GM23338 (cell line): ENCODE results near the gene FARS2. TPM values are rescaled to one million over a fixed set of nuclear protein-coding genes. Genes with fewer than 3 reads are reported as not detected.
"Not testable (repeated sequence)": the region's sequence is repeated elsewhere in the genome, so short reads cannot be mapped to it uniquely, and the experiment has no call there.

Source experiments
- ATAC-seq: fragments of 200-7000 bp; cut with Tn5 transposase; 3 replicates; pipeline ENCODE4 v1.9.1; 2020
- DNase-seq: peaks from one replicate; pipeline ENCODE4 v3.0.0-alpha.2; 2015; ENCODE audit warnings: low spot score
- H2AFZ ChIP-seq: fragments of 200-600 bp; sonication (generic); 2 replicates; pipeline ENCODE4 v1.8.0; 2016; ENCODE audit warnings: antibody characterized with exemption, mild to moderate bottlenecking, moderate library complexity
- H3F3A ChIP-seq: fragments of 200-600 bp; sonication (generic); replicated peaks from 2 replicates; pipeline ENCODE4 v1.8.0; 2017; ENCODE audit warnings: antibody characterized with exemption, mixed run types, low read depth
- H3K27ac ChIP-seq: fragments of 200-600 bp; sonication (generic); 2 replicates; pipeline ENCODE4 v1.6.1; 2016; ENCODE audit warnings: low read depth
- H3K27me3 ChIP-seq: fragments of 200-600 bp; sonication (generic); 2 replicates; pipeline ENCODE4 v1.8.0; 2016; ENCODE audit warnings: mild to moderate bottlenecking, mixed run types, moderate library complexity; ENCODE audit not compliant: insufficient read depth
- H3K36me3 ChIP-seq: fragments of 200-600 bp; sonication (generic); 2 replicates; pipeline ENCODE4 v1.8.0; 2016; ENCODE audit warnings: mild to moderate bottlenecking; ENCODE audit not compliant: insufficient read depth
- H3K4me1 ChIP-seq: fragments of 200-600 bp; sonication (generic); 2 replicates; pipeline ENCODE4 v1.8.0; 2016; ENCODE audit warnings: mild to moderate bottlenecking, moderate library complexity; ENCODE audit not compliant: insufficient read depth
- H3K4me2 ChIP-seq: fragments of 200-600 bp; sonication (generic); 2 replicates; pipeline ENCODE4 v1.7.1; 2017; ENCODE audit warnings: mixed run types
- H3K4me3 ChIP-seq: fragments of 200-600 bp; sonication (generic); 2 replicates; pipeline ENCODE4 v1.6.1; 2016; ENCODE audit warnings: mixed run types
- H3K79me2 ChIP-seq: fragments of 200-600 bp; sonication (generic); replicated peaks from 2 replicates; pipeline ENCODE4 v1.8.0; 2017; ENCODE audit warnings: mild to moderate bottlenecking; ENCODE audit not compliant: insufficient read depth
- H3K9me2 ChIP-seq: fragments of 200-600 bp; sonication (generic); 2 replicates; pipeline ENCODE4 v1.8.0; 2017; ENCODE audit not compliant: insufficient read depth
- H4K20me1 ChIP-seq: fragments of 200-600 bp; sonication (generic); replicated peaks from 2 replicates; pipeline ENCODE4 v1.8.0; 2017; ENCODE audit warnings: mild to moderate bottlenecking; ENCODE audit not compliant: insufficient read depth
- H3K27ac Mint-ChIP-seq: 2 replicates; pipeline ENCODE4 v1.8.0; 2020; ENCODE audit warnings: inconsistent platforms, mild to moderate bottlenecking, moderate library complexity, mixed read lengths
- H3K27me3 Mint-ChIP-seq: 3 replicates; pipeline ENCODE4 v1.8.0; 2022; ENCODE audit warnings: low read depth, mild to moderate bottlenecking, moderate library complexity, mixed read lengths, inconsistent platforms; ENCODE audit not compliant: insufficient read depth, poor library complexity
- H3K36me3 Mint-ChIP-seq: 3 replicates; pipeline ENCODE4 v1.8.0; 2021; ENCODE audit warnings: low read depth, mild to moderate bottlenecking, inconsistent platforms, moderate library complexity, mixed read lengths
- H3K4me1 Mint-ChIP-seq: 3 replicates; pipeline ENCODE4 v1.8.0; 2020; ENCODE audit warnings: mild to moderate bottlenecking, inconsistent platforms, mixed read lengths
- H3K4me3 Mint-ChIP-seq: 3 replicates; pipeline ENCODE4 v1.8.0; 2021; ENCODE audit warnings: moderate library complexity, mild to moderate bottlenecking, inconsistent platforms, mixed read lengths
- H3K9me3 Mint-ChIP-seq: 3 replicates; pipeline ENCODE4 v1.8.0; 2020; ENCODE audit warnings: moderate library complexity, mild to moderate bottlenecking, inconsistent platforms, mixed read lengths
- CTCF ChIP-seq, 2 experiments: fragments of 200-600 bp in 1 of 2; sonication (generic) in 1 of 2; conservative IDR thresholded peaks; 2 replicates each; pipeline versions ENCODE4 v1.5.1 to v1.6.1; 2016 to 2017; ENCODE audit warnings: antibody characterized with exemption in 2 of 2, low read depth in 2 of 2, mild to moderate bottlenecking in 2 of 2, moderate library complexity in 1 of 2
- EZH2phosphoT487 ChIP-seq: fragments of 200-600 bp; sonication (generic); IDR thresholded peaks from one replicate; pipeline ENCODE4 v1.8.1; 2018; ENCODE audit warnings: antibody characterized with exemption; ENCODE audit not compliant: unreplicated experiment
- JUNB ChIP-seq: IDR thresholded peaks from one replicate; pipeline ENCODE4 v1.6.1; 2016; ENCODE audit warnings: antibody characterized with exemption; ENCODE audit not compliant: unreplicated experiment
- NANOG ChIP-seq: IDR thresholded peaks from 2 replicates; pipeline ENCODE4 v1.6.1; 2016; ENCODE audit warnings: antibody characterized with exemption, borderline replicate concordance
- ZNF331 ChIP-seq: fragments of 250-450 bp; sonication (Bioruptor Pico); IDR thresholded peaks from 2 replicates; pipeline ENCODE4 v1.5.0; 2020; ENCODE audit warnings: low read depth, mild to moderate bottlenecking, moderate library complexity
- ZNF462 ChIP-seq: fragments of 250-450 bp; sonication (Bioruptor Pico); IDR thresholded peaks from 2 replicates; pipeline ENCODE4 v1.5.0; 2020; ENCODE audit warnings: mild to moderate bottlenecking, moderate library complexity
- polyA plus RNA-seq: library from polyadenylated mRNA; unstranded; fragments of >200 nt; fragmentation: Nextera tagmentation; extraction: Ambion mirVana; gene quantifications from 2 replicates; pipeline ENCODE4 v1.2.1, GENCODE V29; 2016
- total RNA-seq: library from RNA; depleted of rRNA; stranded (reverse); fragments of >200 nt; shearing (Covaris generic); gene quantifications from 2 replicates; pipeline ENCODE4 v1.2.3, GENCODE V29; 2014
- TF ChIP-seq, protein P1 (sequence below): IDR thresholded peaks from one replicate; pipeline ENCODE4 v1.6.1; 2018; ENCODE audit warnings: antibody characterized with exemption; ENCODE audit not compliant: unreplicated experiment
- TF ChIP-seq, protein P2 (sequence below): IDR thresholded peaks from 2 replicates; pipeline ENCODE4 v1.6.1; 2016; ENCODE audit warnings: antibody characterized with exemption

Gene FARS2
- total and polyA plus RNA-seq, 2 experiments from 2014 or later, result 7.6 to 19.0 TPM

GRCh38 chr6:5656695-5657094 is 395.4 kb downstream of the FARS2 start:
- H3K27me3 Mint-ChIP-seq, H3K4me3 Mint-ChIP-seq, H3F3A ChIP-seq, ATAC-seq, H3K36me3 Mint-ChIP-seq, H3K4me3 ChIP-seq, H3K4me2 ChIP-seq, DNase-seq, H3K79me2 ChIP-seq, H4K20me1 ChIP-seq, H3K27ac ChIP-seq, H2AFZ ChIP-seq, H3K36me3 ChIP-seq, H3K27ac Mint-ChIP-seq, H3K27me3 ChIP-seq, H3K9me3 Mint-ChIP-seq: not testable (repeated sequence)
- peaks cover 17% of the 10 kb centered on the region for H3K4me1 ChIP-seq
- peaks cover 19% of the 10 kb centered on the region for H3K4me1 Mint-ChIP-seq
- peaks cover 14% of the 10 kb centered on the region for H3K9me2 ChIP-seq

- Histone ChIP-seq H3K4me2 (no peak overlapping the region), H3K27me3 (no peaks in the 10 kb centered on the region), H3K27ac (no peak overlapping the region), H4K20me1 (no peaks in the 10 kb centered on the region), H3K9me2 (peaks cover 14% of the 10 kb centered on the region), H3K36me3 (no peaks in the 10 kb centered on the region), H3F3A (no peaks in the 10 kb centered on the region), H2AFZ (no peak overlapping the region), H3K4me3 (no peak overlapping the region), H3K4me1 (peaks cover 17% of the 10 kb centered on the region), H3K79me2 (no peaks in the 10 kb centered on the region)
- Mint-ChIP-seq H3K4me3 (no peak overlapping the region), H3K4me1 (peaks cover 19% of the 10 kb centered on the region), H3K27ac (0 out of 2 replicates have a peak overlapping the region, but pooled peaks have one; percentile 23), H3K36me3 (peaks cover 8% of the 10 kb centered on the region; the same call in 1 of the 3 replicates), H3K27me3 (peaks cover 4% of the 10 kb centered on the region), H3K9me3 (no peaks in the 10 kb centered on the region; the same call in 2 of the 3 replicates)
- DNase-seq, result no peak
- ATAC-seq, result no peak
- no peak for TF ChIP-seq ZNF331 (CRISPR knock-in tag)
- TF ChIP-seq, protein P1, sequence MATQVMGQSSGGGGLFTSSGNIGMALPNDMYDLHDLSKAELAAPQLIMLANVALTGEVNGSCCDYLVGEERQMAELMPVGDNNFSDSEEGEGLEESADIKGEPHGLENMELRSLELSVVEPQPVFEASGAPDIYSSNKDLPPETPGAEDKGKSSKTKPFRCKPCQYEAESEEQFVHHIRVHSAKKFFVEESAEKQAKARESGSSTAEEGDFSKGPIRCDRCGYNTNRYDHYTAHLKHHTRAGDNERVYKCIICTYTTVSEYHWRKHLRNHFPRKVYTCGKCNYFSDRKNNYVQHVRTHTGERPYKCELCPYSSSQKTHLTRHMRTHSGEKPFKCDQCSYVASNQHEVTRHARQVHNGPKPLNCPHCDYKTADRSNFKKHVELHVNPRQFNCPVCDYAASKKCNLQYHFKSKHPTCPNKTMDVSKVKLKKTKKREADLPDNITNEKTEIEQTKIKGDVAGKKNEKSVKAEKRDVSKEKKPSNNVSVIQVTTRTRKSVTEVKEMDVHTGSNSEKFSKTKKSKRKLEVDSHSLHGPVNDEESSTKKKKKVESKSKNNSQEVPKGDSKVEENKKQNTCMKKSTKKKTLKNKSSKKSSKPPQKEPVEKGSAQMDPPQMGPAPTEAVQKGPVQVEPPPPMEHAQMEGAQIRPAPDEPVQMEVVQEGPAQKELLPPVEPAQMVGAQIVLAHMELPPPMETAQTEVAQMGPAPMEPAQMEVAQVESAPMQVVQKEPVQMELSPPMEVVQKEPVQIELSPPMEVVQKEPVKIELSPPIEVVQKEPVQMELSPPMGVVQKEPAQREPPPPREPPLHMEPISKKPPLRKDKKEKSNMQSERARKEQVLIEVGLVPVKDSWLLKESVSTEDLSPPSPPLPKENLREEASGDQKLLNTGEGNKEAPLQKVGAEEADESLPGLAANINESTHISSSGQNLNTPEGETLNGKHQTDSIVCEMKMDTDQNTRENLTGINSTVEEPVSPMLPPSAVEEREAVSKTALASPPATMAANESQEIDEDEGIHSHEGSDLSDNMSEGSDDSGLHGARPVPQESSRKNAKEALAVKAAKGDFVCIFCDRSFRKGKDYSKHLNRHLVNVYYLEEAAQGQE, result no peak
- TF ChIP-seq CTCF (conservative IDR thresholded peaks at IDR 0.05; ENCODE audit: low read depth in 2 of 2), result no peak
- TF ChIP-seq EZH2phosphoT487, result no peak
- TF ChIP-seq, protein P2, sequence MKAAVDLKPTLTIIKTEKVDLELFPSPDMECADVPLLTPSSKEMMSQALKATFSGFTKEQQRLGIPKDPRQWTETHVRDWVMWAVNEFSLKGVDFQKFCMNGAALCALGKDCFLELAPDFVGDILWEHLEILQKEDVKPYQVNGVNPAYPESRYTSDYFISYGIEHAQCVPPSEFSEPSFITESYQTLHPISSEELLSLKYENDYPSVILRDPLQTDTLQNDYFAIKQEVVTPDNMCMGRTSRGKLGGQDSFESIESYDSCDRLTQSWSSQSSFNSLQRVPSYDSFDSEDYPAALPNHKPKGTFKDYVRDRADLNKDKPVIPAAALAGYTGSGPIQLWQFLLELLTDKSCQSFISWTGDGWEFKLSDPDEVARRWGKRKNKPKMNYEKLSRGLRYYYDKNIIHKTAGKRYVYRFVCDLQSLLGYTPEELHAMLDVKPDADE, result no peak
- TF ChIP-seq ZNF462, result no peak
- no peak for TF ChIP-seq JUNB
- no peak for TF ChIP-seq NANOG
These were observed 396.5 kb downstream of the FARS2 start for GRCh38 chr6:5657684-5658430.
